MV-4-11 (cell line): ENCODE measurements around the gene UFC1.

Experiments used
- DNase-seq: peaks from one replicate; lab custom pipeline; 2025; lab: John Stamatoyannopoulos, UW

The UFC1 gene

DNA sequence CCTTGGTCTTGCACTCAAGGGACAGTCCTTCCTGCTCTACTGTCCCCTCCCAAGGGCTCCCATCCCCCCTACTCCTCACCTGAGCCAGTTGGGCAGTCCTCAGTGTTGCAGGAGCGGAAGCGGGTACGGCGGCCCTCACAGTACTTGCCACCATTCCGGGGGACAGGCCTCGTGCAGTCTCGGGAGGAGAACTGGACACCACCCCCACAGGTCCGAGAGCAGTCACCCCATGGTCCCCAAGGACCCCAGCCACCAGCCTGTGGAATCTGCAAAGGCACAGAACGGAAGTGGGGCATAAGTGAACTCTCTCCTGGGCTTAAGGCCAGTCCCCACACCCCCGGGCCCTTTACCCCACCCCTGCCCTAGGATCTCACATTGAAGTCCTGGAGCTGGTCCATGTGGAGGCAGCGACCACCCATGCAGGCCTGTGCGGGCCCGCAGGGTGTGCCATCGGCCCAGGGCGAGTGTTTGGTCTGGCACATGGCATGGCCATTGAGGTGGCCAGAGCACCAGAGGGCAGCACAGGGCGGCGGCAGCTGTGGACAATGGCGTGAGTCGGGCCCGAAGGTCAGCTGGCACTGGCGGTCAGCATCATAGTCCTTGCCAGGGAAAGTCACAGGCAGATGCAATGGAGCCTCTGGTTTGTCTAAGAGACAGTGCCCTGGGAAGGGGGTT, 39.9 kb downstream of the UFC1 start:
- DNase-seq = no peak

DNA sequence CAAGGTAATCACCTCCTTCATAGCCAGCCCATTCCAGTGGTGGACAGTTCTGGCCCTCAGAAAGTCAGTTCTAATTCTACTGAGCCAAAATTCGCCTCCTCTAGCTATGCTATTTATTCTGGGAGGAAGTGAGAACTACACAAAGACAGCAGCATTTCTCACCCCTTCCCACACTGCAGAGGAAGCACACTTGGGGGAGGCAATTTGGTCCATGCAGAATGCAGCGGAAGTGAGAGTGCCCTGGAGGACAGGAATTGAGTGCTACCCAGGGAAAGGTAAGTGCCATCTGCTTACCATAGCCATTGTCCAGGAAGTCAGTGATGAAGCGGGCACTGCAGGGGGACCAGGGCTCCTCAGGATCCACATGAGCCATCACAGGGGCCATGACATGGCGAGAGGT, 41.4 kb downstream of the UFC1 start:
- peak; percentile 91 for DNase-seq

DNA sequence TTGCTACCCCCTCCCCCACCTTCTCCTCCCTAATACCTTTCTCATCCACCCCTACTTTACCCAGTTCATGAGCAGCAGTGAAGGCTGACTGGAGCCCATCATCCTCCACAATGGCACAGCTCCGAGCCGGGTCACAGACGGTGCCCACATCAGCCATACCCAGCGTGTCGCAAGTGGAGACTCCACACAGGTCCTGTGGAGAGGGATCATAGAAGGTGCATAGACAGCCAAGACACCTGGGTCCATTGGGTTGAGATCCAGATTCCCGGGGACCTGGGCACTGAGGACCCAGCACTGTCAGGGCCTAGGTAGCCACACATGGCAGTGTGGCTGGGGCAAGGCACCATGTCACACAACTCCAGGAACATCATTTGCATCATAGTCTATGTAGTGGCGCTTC, 42.3 kb downstream of the UFC1 start:
- no peak for DNase-seq

DNA sequence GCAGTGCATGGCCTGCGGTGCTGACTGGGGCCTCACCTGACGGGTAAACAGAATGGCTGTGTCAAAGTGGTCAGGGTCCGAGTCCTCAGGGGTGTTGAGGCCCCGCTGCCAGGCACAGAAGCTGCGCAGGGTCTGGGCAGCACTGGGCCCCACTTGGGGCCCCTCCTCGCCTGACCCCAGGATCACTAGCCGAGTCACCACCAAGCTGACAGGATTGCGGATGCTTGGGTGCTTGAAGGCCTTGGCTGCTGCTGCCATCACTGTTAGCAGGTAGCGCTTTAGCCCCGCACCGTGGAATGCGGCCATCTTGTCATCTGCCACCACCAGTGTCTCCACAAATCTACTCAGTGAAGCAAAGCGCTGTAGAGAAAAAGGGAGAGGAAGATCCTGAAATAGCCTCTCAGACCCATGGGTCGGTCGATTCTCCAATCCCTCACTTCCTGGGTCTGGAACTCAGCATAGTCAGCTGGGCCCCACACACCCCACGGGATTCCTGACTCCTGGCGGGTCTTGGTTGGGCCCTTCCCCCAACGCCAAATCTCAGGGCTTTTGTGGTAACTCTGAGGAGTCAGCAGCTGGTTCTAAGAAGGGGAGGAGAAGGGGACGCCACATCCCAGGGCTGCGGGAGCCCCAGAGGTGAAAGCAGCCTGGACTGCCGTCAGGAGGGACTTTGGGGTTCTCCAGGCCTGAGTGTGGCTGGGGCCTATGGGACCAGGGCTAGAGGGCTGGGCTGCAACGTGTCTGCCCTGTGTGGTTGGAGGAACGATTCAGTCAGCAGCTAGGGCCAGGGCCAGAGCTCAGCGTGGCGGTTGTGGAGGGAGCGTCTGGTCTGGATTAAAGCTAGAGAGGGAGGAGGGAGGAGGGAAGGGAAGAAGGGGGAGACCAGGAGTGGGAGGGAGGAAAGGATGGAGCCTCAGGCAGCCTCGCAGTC, 43.0 kb downstream of the UFC1 start:
- peak; percentile 59 for DNase-seq

DNA sequence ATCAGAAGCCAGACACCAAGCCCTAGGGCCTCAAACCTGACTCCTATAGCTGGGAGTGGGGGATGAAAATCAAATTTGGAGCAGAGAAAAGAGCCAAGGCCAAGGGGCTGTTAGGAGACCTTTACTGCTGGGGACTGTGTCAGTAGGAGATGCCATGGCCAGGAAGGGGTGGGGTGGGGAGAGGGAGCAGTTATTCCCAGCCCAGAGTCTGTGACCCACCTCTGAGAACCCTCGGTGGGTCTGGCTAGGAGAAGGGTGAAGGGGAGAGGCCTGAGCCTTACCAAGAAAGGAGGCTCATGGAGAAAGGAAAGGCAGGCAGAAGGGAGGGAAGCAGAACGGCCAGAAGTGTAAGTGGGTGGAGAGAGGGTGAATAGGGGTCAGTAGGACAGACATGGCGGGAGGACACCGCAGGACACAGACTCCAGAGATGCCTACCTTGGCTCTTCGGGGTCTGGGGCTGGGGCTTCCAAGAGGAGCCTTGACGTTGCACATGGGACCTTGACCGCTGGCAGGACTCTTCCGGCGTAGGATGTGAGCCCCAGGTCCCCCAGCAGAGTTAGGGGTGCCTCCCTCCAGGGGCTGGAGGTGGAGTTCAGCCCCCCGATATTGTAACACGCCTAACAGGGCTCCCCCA, 43.9 kb downstream of the UFC1 start:
- no peak for DNase-seq

DNA sequence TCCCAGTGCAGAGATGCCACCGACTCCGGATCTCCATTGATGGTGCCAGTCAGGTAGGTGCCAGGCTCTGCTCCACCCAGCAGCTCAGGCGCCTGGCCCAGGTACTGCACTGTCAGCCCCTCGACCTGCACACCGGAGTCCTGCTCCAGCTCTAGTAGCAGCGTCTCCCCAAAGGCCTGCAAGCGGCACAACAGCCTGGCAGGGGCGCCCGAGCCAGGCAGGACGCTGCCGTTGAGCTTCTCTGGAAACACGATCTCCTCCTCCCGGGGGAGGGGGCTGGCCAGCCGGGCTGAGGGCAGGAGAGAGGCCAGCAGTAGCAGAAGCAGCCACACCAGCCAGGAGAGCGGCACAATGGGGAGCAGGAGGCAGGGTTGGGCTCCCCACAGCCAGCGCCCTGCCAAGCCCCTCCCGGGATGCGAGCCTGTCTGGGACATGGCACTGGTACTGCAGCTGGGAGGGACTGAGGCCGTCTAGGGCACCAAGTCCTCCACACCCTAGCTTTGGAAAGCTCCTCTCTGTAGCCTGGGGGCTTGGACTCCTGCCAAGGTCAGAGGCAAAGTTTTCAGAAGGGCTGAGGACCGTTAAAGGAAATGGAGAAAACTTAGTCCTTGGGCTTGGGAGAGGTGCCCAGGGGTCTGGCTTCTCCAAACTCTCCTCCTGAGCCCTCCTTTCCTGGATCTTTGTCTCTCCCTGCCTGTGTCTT, 44.6 kb downstream of the UFC1 start:
- DNase-seq = no peak

DNA sequence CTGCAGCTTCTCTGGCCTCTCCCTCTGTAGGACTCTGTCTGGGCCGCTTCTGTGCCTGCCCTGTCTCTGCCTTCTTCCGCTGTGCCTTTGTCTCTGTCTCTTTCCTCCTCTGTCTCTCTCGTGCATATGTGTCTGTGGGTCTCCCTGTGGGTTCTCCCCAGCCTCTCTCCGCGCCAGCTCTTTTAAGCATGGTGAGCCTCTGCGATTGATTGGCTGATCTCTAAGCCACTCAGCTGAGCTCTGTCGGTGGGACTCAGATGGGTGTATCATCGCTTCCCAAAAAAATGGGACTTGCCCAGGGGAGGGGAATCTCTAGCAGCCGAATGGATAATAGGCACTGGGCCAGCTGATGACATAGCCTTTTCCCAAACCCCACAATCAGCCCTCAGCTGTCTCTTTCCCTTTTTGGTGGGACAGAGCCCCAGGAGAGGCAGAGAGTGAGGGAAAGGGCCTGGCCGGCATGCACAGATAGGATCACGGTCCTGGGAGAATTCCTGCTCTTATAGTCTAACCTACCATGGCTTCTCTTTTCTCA, 45.2 kb downstream of the UFC1 start, which contains the start of gene ADAMTS4:
Gene ADAMTS4 (minus strand): TSS at position 158 of the 535 bp plus-strand sequence. CDS start 427 bp downstream, outside the sequence.
- DNase-seq = no peak

DNA sequence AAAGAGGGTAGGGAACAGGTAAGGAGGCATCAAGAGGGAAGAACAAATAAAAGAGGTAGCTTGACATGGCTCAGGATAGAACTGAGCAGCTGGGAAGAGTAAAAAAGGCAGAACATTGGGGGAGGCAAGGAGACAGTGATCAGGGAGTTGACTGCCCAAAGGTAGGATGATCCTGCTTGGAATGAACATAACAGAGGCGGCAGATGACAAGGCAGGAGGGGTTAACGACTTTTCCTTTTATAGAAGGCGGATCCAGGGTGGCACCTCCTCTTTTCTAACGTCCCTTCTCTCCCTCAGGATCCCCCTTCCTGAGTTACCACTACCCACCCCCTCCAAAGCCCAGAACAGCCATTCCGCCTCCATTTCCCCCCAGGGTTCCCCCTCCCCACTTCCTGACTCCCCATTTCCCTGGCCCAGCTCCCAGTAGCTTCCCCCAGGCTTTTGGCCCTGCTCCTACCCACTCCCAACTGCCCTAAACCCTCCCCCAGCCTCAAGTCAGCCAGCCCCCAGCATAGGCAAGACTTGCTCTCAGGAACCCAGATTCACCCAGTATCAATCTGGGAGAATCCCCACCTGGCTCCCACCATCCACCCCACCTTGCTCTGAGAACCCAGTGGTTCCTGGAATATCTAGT, 45.8 kb downstream of the UFC1 start:
- DNase-seq = no peak

DNA sequence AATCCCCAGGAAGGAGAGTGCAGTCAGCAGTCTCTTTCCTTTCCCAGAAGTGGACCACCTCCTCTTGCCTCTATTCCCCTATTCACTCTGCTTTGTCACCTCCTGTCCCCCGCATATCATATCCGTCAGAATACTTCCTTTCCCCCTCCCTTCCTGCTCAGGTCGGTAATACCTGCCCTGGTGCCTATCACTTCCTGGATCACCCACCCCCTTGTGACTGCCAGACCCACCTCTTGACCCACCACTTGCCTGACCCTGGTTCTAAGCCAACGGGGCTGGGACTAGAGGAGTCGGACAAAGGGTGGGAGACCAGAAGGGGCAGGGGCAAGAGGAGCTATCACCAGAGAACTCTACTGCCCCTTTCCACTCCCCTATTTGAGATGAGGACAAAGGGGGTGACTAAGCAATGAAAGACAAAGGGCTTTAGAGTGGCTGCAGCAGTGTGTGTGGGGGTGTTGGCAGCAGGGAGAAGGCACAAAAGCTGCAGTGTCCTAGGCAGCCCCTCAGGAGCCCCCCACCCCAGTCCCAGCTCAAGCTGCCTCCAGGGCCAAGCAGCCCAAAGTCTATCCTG, 46.7 kb downstream of the UFC1 start:
- no peak for DNase-seq

DNA sequence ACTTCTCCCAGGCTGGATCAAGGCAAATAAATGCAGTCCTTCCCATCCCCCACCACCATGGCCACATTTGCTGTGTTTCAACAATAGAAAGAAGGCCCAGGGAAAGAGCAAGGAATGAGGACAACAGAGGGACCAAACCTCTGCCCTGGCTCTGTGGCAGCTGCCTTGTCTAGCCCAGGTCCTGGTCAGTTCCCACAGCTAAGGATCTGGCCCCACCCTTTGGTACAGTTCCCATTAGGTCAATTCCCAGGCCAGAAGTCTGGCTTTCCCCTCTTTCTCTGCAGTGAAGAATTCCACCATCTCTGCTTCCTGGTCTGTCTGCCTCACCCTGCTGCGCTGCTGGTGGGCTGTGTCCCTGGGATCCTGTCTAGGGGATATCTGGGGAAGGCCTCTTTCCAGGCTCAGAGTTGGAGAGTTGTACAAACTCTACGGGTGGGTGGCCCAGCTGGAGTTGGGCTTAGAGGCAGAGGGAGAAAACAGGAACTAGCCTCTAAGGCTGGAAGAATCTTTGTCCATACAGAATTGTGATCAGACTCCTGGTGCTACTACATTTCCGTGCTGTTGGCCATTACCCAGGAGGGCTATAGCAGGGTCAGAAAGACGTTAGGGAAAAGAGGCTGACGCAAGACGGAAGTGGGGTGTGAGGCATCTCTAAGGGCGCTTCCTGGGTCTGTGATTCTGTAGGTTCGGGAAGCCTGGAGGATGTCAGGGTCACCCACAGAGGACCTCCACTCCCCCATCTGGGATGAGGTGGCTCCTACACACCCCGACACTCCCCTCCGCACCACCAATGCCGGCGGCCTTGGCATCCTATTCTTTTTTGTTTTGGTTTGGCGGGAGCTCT, 47.4 kb downstream of the UFC1 start:
- peak; percentile 87 for DNase-seq

DNA sequence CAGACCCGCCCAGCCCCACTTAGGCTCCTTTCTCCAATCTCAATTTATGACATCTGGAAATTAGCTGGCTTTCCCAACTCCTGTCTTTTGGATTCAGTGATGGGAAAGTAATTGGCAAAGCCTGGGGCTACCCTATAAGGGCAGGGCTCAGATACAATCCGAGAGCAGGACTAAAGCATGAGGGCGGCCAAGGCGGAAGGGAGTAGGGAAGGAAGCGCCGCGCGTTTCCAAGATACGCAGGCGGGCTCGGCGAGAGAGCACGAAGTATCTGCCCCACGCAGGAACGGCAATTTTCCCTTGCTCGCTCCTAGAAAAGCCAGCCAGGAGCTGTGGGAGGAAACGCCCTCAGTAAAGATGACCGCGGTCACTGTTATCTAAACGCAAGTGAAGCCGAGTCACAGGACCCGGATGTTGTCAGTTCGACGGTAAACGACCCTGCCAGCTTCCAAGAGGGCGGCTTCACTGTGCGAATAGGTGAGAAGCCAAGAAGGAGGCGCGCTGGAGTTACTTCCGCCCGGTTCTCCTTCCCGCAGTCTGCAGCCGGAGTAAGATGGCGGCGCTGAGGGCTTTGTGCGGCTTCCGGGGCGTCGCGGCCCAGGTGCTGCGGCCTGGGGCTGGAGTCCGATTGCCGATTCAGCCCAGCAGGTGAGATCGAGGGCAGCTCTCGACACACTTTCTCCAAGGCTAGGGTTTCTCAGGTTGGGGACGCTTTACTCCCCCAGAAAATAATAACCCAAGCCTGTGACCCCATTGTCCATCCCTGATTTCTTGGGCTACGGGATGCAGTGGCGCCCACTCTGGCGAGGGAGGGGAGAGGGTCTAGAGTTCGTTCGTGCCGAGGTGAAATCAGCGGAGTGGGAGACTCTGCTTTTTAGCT, 48.3 kb downstream of the UFC1 start, which contains the start of gene NDUFS2:
Gene NDUFS2 (plus strand): TSS at position 532 of the 877 bp plus-strand sequence. CDS start 19 bp downstream, at position 551.
- DNase-seq = peak; percentile 98

DNA sequence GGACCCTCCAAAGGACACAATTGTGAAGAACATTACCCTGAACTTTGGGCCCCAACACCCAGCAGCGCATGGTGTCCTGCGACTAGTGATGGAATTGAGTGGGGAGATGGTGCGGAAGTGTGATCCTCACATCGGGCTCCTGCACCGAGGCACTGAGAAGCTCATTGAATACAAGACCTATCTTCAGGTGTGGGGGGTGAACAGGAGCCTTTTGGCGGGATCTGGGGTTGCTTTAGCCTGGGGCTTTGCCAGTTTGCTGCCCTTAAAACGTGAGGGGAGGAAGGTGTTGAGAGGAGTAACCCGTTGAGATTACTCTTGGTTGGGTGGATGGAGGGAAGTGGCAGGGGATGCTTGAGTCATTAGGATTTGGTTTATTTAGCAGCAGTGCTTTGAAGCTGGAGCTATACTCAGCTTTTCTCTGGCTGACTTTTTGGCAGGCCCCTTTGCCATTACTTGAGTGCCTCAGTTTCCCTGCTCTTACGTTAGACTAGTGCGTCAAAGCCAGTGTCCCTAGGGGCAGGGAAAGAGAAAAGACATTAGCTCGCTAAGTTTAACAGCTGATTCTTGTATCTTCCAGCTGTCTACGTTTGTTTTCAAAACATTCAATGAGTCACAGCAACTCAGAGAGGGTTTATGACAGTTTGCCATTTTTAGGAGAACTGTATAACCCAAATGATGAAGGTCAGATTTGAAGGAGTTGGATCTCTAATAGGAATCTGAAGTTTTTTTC, 52.8 kb downstream of the UFC1 start:
- DNase-seq = no peak

DNA sequence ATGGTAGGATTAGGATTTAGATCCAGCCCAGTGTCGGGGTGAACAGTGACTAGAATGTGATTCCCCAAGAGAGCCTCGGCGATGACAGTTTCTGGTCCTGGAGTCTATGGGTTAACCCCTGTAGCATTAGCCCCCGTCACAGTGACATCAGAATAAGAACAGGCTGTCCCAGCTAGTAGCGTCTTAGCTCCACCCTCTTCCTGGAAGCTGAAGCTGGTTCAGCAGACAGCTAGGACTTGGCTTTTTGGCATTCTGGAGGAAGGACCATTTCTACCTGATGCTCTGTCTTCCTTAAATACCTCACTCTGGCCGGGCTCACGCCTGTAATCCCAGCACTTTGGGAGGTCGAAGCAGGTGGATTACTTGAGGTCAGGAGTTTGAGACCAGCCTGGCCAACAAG, 53.4 kb downstream of the UFC1 start:
- DNase-seq = no peak
